SK-N-SH (cell line): Measurements from ENCODE around the gene HOMER2. TPM values are rescaled to one million over a fixed set of nuclear protein-coding genes. Genes with fewer than 3 reads are reported as not detected.

Source experiments
- CTCF ChIA-PET: fragments of 300-600, 350-600 bp; formaldehyde crosslinking; extraction: SDS; loops from one replicate; lab custom pipeline; 2021; lab: Yijun Ruan, JAX
- POLR2A ChIA-PET: fragments of 350-600 bp; sonication (Branson Sonifier 250); formaldehyde crosslinking; extraction: SDS; loops from one replicate; lab custom pipeline; 2020; ENCODE audit warnings: antibody characterized with exemption, inconsistent platforms; lab: Yijun Ruan, JAX
- DNase-seq: peaks from one replicate; pipeline ENCODE4 v3.0.0; 2012
- H2AFZ ChIP-seq: fragments of 200-600 bp; sonication (generic); 2 replicates; pipeline ENCODE4 v1.8.1; 2016; ENCODE audit warnings: antibody characterized with exemption, mild to moderate bottlenecking, low read depth
- H3F3A ChIP-seq: fragments of 200-600 bp; sonication (generic); replicated peaks from 2 replicates; pipeline ENCODE3; 2016; ENCODE audit warnings: antibody characterized with exemption, mild to moderate bottlenecking; ENCODE audit not compliant: insufficient read depth
- H3K27ac ChIP-seq, 2 experiments: fragments of 200-500 bp in 1 of 2; fragments of 200-600 bp in 1 of 2; sonication (Bioruptor generic) in 1 of 2; sonication (generic), shearing (Covaris generic) in 1 of 2; 2 replicates each; pipeline versions ENCODE4 v1.5.1 to v1.6.1; 2014 to 2016; ENCODE audit warnings: low read depth in 2 of 2, inconsistent platforms in 1 of 2, low read length in 1 of 2, mild to moderate bottlenecking in 1 of 2, mixed read lengths in 1 of 2
- H3K27me3 ChIP-seq: fragments of 200-600 bp; sonication (generic), shearing (Covaris generic); 2 replicates; pipeline ENCODE4 v1.6.1; 2016; ENCODE audit warnings: mixed run types; ENCODE audit not compliant: insufficient read depth
- H3K36me3 ChIP-seq, 2 experiments: fragments of 200-500 bp in 1 of 2; fragments of 200-600 bp in 1 of 2; sonication (Bioruptor generic) in 1 of 2; sonication (generic) in 1 of 2; replicated peaks in 1 of 2; 2 replicates each; pipeline versions ENCODE3 to v1.5.1; 2014 to 2016; ENCODE audit warnings: low read length in 1 of 2, mild to moderate bottlenecking in 1 of 2; ENCODE audit not compliant: insufficient read depth in 2 of 2, control insufficient read depth in 1 of 2
- H3K4me1 ChIP-seq, 2 experiments: fragments of 200-500 bp in 1 of 2; fragments of 200-600 bp in 1 of 2; sonication (Bioruptor generic) in 1 of 2; sonication (generic), shearing (Covaris generic) in 1 of 2; 2 replicates each; pipeline versions ENCODE4 v1.5.1 to v1.6.1; 2014 to 2016; ENCODE audit warnings: low read depth in 1 of 2, low read length in 1 of 2, mixed run types in 1 of 2; ENCODE audit not compliant: insufficient read depth in 2 of 2, control insufficient read depth in 1 of 2
- H3K4me2 ChIP-seq: fragments of 200-600 bp; sonication (generic), shearing (Covaris generic); 2 replicates; pipeline ENCODE4 v1.6.1; 2017; ENCODE audit warnings: mixed run types
- H3K4me3 ChIP-seq, 2 experiments: fragments of 200-500 bp in 1 of 2; fragments of 200-600 bp in 1 of 2; sonication (Bioruptor generic) in 1 of 2; sonication (generic), shearing (Covaris generic) in 1 of 2; 2 replicates each; pipeline versions ENCODE4 v1.5.1 to v1.8.1; 2014 to 2016; ENCODE audit warnings: low read depth in 2 of 2, inconsistent platforms in 1 of 2, low read length in 1 of 2, mild to moderate bottlenecking in 1 of 2, mixed read lengths in 1 of 2, moderate library complexity in 1 of 2
- H3K79me2 ChIP-seq: fragments of 200-600 bp; sonication (generic); 2 replicates; pipeline ENCODE4 v1.8.1; 2017; ENCODE audit warnings: mild to moderate bottlenecking; ENCODE audit not compliant: insufficient read depth
- H3K9ac ChIP-seq: fragments of 200-600 bp; sonication (generic); 2 replicates; pipeline ENCODE4 v1.6.1; 2017; ENCODE audit warnings: mixed run types
- H3K9me2 ChIP-seq: fragments of 200-600 bp; sonication (generic); 2 replicates; pipeline ENCODE4 v1.6.1; 2017; ENCODE audit warnings: mixed run types
- H3K9me3 ChIP-seq: fragments of 200-600 bp; sonication (generic); 2 replicates; pipeline ENCODE4 v1.6.1; 2017; ENCODE audit warnings: mixed run types, mild to moderate bottlenecking, moderate library complexity
- H4K20me1 ChIP-seq: fragments of 200-600 bp; sonication (generic); 2 replicates; pipeline ENCODE4 v1.6.1; 2017; ENCODE audit warnings: mild to moderate bottlenecking, mixed run types; ENCODE audit not compliant: insufficient read depth
- EZH2phosphoT487 ChIP-seq: fragments of 200-600 bp; sonication (generic); IDR thresholded peaks from 2 replicates; pipeline ENCODE4 v1.6.1; 2017; ENCODE audit warnings: low read depth, mixed run types, mild to moderate bottlenecking, antibody characterized with exemption, moderate library complexity, borderline replicate concordance
- FOXJ3 ChIP-seq: sonication (generic); formaldehyde crosslinking; IDR thresholded peaks from 2 replicates; pipeline ENCODE4 v1.5.1; 2020; ENCODE audit warnings: mild to moderate bottlenecking, missing genetic modification reagents
- FOXM1 ChIP-seq: IDR thresholded peaks from 2 replicates; pipeline ENCODE4 v1.4.0; 2012; ENCODE audit warnings: low read depth, mild to moderate bottlenecking
- GATA2 ChIP-seq: sonication (generic); formaldehyde crosslinking; IDR thresholded peaks from 2 replicates; pipeline ENCODE4 v1.5.0; 2020; ENCODE audit warnings: mild to moderate bottlenecking, missing genetic modification reagents
- MEF2A ChIP-seq: IDR thresholded peaks from 2 replicates; pipeline ENCODE4 v1.4.0; 2012; ENCODE audit warnings: low read depth, borderline replicate concordance
- POLR2AphosphoS5 ChIP-seq: IDR thresholded peaks from 2 replicates; pipeline ENCODE4 v1.6.1; 2012; ENCODE audit warnings: low read depth, low read length
- RXRA ChIP-seq: IDR thresholded peaks from 2 replicates; pipeline ENCODE4 v1.4.0; 2012; ENCODE audit warnings: low read depth, mild to moderate bottlenecking, borderline replicate concordance
- SIN3A ChIP-seq: IDR thresholded peaks from 2 replicates; pipeline ENCODE4 v1.6.1; 2012; ENCODE audit warnings: low read depth, mild to moderate bottlenecking, low read length, moderate library complexity, borderline replicate concordance
- SMC3 ChIP-seq: IDR thresholded peaks from 2 replicates; pipeline ENCODE4 v1.6.1; 2012; ENCODE audit warnings: low read depth, low read length, improper control_type of control experiment
- TCF12 ChIP-seq: IDR thresholded peaks from 2 replicates; pipeline ENCODE4 v1.4.0; 2012
- TEAD4 ChIP-seq: IDR thresholded peaks from 2 replicates; pipeline ENCODE4 v1.4.0; 2012; ENCODE audit warnings: mild to moderate bottlenecking, borderline replicate concordance; ENCODE audit not compliant: insufficient read depth
- YY1 ChIP-seq: IDR thresholded peaks from 2 replicates; pipeline ENCODE4 v1.4.0; 2012; ENCODE audit warnings: low read depth, mild to moderate bottlenecking
- WGBS: methylation state at CpG from one replicate; pipeline ENCODE4 v1.1.6; 2017; ENCODE audit warnings: low lambda C conversion rate; 5-methylcytosine and 5-hydroxymethylcytosine counted together
- polyA plus RNA-seq, 3 experiments: library from polyadenylated mRNA; depleted of rRNA; stranded (reverse); fragments of >200 nt; gene quantifications; 2 replicates each; pipeline ENCODE4 v1.2.3, GENCODE V29; 2012
- TF ChIP-seq, protein P1 (sequence below): IDR thresholded peaks from 2 replicates; pipeline ENCODE4 v1.4.0; 2012; ENCODE audit warnings: low read depth, borderline replicate concordance
- TF ChIP-seq, protein P2 (sequence below): IDR thresholded peaks from 2 replicates; pipeline ENCODE4 v1.6.1; 2012; ENCODE audit warnings: mild to moderate bottlenecking, low read depth, low read length, moderate library complexity
- TF ChIP-seq, protein P3 (sequence below): IDR thresholded peaks from 2 replicates; pipeline ENCODE4 v1.4.0; 2012; ENCODE audit warnings: low read depth, borderline replicate concordance
- TF ChIP-seq, protein P4 (sequence below): fragments of 150-350 bp; IDR thresholded peaks from 2 replicates; pipeline ENCODE4 v1.6.1; 2016; ENCODE audit warnings: mild to moderate bottlenecking, low read depth, low read length
- TF ChIP-seq, protein P5 (sequence below): IDR thresholded peaks from 2 replicates; pipeline ENCODE4 v1.4.0; 2012; ENCODE audit warnings: low read depth

The HOMER2 gene
- polyA plus RNA-seq, 1 of the 3 experiments (the other 2 are of a cell fraction), result 7.3 TPM

DNA sequence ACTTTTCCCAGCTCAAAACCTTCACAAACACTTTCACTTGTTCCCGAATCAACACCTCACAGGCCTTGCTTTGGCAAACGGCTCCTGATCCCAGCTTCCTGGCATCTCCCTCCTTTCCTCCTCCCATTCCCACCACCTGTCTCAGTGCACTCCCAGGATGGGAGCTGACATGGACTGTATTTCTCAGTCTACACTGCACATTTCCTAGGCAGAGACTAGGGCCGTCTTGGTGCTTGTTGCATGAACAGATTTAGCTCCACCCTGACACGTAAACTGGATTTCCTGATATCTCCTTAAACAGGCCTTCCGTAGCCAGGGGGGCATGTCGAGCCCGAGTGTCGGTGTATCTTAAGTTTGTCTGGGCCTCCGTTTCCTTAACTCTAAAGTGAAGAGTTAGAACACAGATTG, 143.9 kb downstream of the HOMER2 start:
- peaks cover 32% of the 10 kb centered on the region for H3K79me2 ChIP-seq
- TF ChIP-seq, protein P1, sequence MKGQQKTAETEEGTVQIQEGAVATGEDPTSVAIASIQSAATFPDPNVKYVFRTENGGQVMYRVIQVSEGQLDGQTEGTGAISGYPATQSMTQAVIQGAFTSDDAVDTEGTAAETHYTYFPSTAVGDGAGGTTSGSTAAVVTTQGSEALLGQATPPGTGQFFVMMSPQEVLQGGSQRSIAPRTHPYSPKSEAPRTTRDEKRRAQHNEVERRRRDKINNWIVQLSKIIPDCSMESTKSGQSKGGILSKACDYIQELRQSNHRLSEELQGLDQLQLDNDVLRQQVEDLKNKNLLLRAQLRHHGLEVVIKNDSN, result no peak
- TF ChIP-seq SMC3 (no peak), GATA2 (CRISPR knock-in tag) (no peak), FOXM1 (no peak), TCF12 (no peak), TEAD4 (no peak), RXRA (no peak), MEF2A (no peak), SIN3A (no peak), FOXJ3 (CRISPR knock-in tag) (no peak), YY1 (no peak), POLR2AphosphoS5 (no peak), EZH2phosphoT487 (no peak)
- TF ChIP-seq, protein P2, sequence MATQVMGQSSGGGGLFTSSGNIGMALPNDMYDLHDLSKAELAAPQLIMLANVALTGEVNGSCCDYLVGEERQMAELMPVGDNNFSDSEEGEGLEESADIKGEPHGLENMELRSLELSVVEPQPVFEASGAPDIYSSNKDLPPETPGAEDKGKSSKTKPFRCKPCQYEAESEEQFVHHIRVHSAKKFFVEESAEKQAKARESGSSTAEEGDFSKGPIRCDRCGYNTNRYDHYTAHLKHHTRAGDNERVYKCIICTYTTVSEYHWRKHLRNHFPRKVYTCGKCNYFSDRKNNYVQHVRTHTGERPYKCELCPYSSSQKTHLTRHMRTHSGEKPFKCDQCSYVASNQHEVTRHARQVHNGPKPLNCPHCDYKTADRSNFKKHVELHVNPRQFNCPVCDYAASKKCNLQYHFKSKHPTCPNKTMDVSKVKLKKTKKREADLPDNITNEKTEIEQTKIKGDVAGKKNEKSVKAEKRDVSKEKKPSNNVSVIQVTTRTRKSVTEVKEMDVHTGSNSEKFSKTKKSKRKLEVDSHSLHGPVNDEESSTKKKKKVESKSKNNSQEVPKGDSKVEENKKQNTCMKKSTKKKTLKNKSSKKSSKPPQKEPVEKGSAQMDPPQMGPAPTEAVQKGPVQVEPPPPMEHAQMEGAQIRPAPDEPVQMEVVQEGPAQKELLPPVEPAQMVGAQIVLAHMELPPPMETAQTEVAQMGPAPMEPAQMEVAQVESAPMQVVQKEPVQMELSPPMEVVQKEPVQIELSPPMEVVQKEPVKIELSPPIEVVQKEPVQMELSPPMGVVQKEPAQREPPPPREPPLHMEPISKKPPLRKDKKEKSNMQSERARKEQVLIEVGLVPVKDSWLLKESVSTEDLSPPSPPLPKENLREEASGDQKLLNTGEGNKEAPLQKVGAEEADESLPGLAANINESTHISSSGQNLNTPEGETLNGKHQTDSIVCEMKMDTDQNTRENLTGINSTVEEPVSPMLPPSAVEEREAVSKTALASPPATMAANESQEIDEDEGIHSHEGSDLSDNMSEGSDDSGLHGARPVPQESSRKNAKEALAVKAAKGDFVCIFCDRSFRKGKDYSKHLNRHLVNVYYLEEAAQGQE, result no peak
- TF ChIP-seq, protein P3, sequence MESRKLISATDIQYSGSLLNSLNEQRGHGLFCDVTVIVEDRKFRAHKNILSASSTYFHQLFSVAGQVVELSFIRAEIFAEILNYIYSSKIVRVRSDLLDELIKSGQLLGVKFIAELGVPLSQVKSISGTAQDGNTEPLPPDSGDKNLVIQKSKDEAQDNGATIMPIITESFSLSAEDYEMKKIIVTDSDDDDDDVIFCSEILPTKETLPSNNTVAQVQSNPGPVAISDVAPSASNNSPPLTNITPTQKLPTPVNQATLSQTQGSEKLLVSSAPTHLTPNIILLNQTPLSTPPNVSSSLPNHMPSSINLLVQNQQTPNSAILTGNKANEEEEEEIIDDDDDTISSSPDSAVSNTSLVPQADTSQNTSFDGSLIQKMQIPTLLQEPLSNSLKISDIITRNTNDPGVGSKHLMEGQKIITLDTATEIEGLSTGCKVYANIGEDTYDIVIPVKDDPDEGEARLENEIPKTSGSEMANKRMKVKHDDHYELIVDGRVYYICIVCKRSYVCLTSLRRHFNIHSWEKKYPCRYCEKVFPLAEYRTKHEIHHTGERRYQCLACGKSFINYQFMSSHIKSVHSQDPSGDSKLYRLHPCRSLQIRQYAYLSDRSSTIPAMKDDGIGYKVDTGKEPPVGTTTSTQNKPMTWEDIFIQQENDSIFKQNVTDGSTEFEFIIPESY, result no peak
- TF ChIP-seq, protein P4, sequence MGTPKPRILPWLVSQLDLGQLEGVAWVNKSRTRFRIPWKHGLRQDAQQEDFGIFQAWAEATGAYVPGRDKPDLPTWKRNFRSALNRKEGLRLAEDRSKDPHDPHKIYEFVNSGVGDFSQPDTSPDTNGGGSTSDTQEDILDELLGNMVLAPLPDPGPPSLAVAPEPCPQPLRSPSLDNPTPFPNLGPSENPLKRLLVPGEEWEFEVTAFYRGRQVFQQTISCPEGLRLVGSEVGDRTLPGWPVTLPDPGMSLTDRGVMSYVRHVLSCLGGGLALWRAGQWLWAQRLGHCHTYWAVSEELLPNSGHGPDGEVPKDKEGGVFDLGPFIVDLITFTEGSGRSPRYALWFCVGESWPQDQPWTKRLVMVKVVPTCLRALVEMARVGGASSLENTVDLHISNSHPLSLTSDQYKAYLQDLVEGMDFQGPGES, result no peak
- TF ChIP-seq, protein P5, sequence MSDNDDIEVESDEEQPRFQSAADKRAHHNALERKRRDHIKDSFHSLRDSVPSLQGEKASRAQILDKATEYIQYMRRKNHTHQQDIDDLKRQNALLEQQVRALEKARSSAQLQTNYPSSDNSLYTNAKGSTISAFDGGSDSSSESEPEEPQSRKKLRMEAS, result no peak
- TF ChIP-seq, all 33 proteins: peak for 0
- H3K27ac ChIP-seq, result no peak overlapping the region
- no peak overlapping the region for H3K9ac ChIP-seq
- DNase-seq, result no peak
- H3K9me2 ChIP-seq, result no peaks in the 10 kb centered on the region
- H3F3A ChIP-seq, result peaks cover 5% of the 10 kb centered on the region
- no peaks in the 10 kb centered on the region for H3K9me3 ChIP-seq
- peak overlapping the region; percentile 41; the same call in 1 of the 2 replicates for H3K4me2 ChIP-seq
- WGBS, result 68% methylated on average over 9 of the region's 9 CpGs
- ChIA-PET CTCF (interaction anchor here (1.0 kb wide), 1 partner anchor 42 kb away, joined by 3 read pairs; no protein-coding TSS in a partner anchor), POLR2A (no interaction called here)
- H3K4me1 ChIP-seq, result peaks cover 7 to 9% of the 10 kb centered on the region in 2 experiments; a peak in 2 of 4 replicates
- 0 out of 4 replicates have a peak overlapping the region, but pooled peaks of 1 of the 2 experiments have one; percentile 88 for H3K4me3 ChIP-seq
- H2AFZ ChIP-seq, result peak overlapping the region; percentile 61; the same call in 1 of the 2 replicates
- H3K36me3 ChIP-seq, result peaks cover 0 to 8% of the 10 kb centered on the region in 2 experiments
- H4K20me1 ChIP-seq, result no peaks in the 10 kb centered on the region
- no peaks in the 10 kb centered on the region for H3K27me3 ChIP-seq
